ENCODE measurements around the gene PPP1R14B.

Gene PPP1R14B

DNA sequence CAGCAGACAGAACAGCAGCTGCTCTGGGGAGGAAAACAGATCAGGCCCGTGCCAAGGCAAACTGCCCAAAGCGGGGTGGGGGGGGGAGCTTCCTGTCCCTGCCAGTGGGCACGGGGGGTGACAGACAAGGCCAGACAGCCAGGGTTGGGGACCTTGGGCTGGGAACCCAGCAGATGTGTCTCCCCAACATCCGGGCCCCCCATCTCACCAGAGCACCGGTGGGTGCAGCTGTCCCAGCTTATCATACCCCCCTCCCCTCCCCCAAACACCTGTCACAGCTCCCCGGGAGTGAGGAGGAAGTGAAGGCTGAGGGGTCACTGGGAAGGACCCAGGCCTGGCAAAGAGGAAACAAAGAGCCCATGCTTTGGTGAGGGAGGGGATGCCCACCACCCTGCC, 1.3 kb downstream of the PPP1R14B start:
- DNase-seq: peak in 2 of 5 experiments; percentile 53 to 74

- no peak for DNase-seq
Measured at GRCh38 chr11:64244966-64245365, 1.8 kb downstream of the PPP1R14B start.

- DNase-seq: no peak
Measured at GRCh38 chr11:64244107-64244506, 2.6 kb downstream of the PPP1R14B start.

GRCh38 chr11:64243236-64243854, 3.4 kb downstream of the PPP1R14B start:
- DNase-seq: no peak

- peak in 2 of 5 experiments; percentile 98 to 100 for DNase-seq
Measured at GRCh38 chr11:64241491-64242374, 5.0 kb downstream of the PPP1R14B start.

DNA sequence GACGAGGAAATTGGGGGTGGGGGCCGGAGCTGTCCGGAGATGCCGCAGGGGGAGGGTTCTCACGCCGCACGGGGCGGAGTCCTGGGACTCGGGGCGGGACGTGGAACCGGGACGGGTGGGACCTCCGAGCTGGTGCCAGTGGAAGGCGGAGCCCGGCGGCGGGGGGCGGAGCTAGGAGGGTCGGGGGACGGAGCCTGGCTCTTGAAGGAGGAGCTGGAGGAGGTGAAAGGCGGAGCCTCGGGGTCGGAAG, 5.6 kb downstream of the PPP1R14B start:
- peak in 3 of 5 experiments; percentile 99 to 100 (median 100) for DNase-seq

- DNase-seq: peak; percentile 96 to 99 (median 98)
Measured at GRCh38 chr11:64240435-64241240, 6.1 kb downstream of the PPP1R14B start, which contains the start of gene FKBP2. Gene FKBP2, plus strand, starts transcription at chr11:64241095. Its CDS starts 1,293 bp downstream, at chr11:64242388.

DNA sequence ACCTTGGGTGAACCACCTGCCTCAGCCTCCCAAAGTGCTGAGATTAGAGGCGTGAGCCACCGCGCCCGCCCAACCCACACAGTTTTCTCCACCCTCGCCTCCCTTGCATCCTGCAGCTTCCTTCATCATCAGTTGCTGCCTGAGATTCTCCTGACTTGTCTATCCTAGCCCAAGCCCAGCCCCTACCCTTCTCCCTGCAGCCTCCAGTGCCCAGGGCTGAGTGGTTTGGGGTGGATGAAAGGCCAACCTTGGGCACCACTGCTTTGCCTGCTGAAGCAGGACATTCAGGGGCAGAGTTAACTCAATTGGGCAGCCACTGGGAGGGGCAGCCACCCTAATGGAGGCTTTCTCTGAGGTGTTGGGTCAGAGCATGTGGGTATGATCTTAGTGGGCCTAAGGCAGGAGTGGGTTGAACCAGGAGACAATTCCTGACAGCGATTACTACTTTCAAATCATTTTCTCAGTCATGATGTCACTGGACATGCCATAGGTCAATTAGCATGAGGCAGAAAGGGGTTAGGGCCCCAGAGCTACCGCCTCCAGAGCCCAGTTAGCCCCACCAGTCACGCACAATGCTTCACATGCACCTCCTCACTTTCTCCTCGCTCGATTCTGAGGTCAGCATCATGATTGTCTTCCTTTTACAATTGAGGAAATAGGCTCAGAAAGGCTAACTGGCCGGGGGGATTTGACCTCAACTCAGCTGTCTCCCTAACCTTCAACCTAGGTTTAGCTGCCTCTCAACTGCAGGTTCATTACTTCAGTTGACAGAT, 6.9 kb downstream of the PPP1R14B start:
- DNase-seq: no peak

DNA sequence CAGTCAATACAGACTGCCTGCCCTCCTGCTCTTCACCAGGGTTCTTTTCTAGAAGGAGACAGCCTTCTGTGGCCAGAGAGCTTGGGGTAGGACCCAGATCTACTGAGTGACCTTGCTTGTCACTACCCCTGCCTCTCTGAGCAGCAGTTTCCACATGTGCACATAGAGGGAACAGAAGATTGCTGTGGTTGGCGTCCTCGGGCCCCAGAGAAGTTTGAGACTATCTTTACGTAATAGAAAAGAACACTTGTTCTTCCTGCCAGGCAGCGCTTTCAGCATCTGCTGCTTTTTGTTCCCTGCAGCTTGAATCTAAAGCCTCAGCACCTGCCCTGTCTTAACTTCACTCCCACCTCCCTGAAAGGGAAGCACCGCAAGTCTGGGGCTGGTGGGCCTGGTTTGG, 7.7 kb downstream of the PPP1R14B start:
- no peak for DNase-seq

- no peak for DNase-seq
Measured at GRCh38 chr11:64238076-64238475, 8.7 kb downstream of the PPP1R14B start.

DNA sequence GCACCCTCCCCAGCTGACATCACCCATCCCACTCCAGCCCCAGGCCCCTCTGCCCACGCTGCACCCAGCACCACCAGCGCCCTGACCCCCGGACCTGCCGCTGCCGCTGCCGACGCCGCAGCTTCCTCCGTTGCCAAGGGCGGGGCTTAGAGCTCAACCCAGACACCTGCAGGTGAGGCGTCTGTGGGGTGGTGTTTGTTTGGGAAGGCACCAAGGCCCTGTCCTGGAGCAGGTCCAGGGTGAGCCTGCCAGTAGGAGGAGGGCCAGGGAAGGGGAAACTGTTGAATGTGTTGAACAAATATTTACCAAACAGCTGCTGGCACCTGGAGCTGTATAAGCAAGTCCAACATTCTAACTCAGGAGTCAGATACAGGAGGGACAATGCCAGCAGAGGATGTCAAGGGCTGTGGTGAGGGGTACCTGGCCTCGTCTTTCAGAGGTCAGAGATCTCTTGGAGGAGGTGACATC, 9.2 kb downstream of the PPP1R14B start:
- no peak for DNase-seq

DNA sequence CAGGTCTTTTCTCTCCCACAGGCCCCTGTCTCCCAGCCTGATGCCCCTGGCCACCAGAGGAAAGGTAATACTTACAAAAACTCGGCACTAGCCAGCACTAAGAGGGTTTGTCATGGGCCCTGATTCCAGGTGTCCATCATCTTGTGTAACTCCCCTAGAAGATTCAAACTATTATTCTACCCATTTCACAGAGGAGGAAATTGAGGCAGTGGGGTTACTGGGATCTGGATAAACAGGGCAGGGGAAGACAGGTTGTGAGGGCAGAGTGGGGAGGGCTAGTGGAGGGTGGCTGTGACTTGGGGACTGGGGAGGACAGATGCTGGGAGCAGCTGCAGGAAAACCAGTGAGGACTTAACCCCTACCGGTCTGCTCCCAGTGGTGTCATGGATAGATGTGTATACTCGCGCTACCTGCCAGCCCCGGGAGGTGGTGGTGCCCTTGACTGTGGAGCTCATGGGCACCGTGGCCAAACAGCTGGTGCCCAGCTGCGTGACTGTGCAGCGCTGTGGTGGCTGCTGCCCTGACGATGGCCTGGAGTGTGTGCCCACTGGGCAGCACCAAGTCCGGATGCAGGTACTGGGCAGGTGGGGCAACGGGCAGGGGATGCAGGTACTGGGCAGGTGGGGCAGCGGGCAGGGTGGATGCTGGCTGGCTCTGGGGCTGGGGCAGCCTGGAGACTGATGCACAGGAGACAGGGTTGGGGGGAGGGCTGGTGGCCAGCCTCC, 11.1 kb downstream of the PPP1R14B start:
- no peak for DNase-seq

DNA sequence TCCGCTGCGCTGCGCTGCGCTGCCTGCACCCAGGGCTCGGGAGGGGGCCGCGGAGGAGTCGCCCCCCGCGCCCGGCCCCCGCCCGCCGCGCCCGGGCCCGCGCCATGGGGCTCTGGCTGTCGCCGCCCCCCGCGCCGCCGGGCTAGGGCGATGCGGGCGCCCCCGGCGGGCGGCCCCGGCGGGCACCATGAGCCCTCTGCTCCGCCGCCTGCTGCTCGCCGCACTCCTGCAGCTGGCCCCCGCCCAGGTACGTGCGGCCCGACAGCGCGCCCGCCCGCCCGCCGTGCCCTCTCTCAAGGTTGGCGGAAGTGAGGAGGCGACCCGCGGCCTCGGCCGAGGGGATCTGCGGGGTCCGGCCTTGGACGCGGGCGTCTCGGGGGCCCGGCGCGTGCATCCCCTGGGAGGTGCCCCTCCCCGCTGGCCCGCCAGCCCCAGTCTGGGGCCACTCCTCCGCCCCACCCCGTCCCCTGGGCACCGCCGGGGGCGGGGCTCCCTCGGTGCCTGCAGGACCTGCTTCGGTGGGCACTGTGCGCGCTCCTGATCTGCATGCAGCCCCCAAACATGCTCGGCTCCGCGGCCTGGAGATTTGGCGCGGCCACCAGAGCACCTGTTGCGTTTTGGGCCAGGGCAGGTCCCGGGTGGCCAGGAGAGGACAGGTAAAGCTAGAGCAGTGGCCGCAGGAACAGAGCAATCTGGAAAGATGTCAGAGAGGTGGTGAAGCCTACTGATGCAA, 11.9 kb downstream of the PPP1R14B start:
- peak in 3 of 5 experiments; percentile 46 to 67 (median 59) for DNase-seq

- DNase-seq: peak in 4 of 5 experiments; percentile 60 to 80 (median 68)
Measured at GRCh38 chr11:64233913-64234586, 12.7 kb downstream of the PPP1R14B start, which contains the start of gene VEGFB. Gene VEGFB, plus strand, starts transcription at chr11:64234584. Its CDS starts 250 bp downstream, at chr11:64234834.

- DNase-seq: no peak
Measured at GRCh38 chr11:64232967-64233315, 13.8 kb downstream of the PPP1R14B start.

DNA sequence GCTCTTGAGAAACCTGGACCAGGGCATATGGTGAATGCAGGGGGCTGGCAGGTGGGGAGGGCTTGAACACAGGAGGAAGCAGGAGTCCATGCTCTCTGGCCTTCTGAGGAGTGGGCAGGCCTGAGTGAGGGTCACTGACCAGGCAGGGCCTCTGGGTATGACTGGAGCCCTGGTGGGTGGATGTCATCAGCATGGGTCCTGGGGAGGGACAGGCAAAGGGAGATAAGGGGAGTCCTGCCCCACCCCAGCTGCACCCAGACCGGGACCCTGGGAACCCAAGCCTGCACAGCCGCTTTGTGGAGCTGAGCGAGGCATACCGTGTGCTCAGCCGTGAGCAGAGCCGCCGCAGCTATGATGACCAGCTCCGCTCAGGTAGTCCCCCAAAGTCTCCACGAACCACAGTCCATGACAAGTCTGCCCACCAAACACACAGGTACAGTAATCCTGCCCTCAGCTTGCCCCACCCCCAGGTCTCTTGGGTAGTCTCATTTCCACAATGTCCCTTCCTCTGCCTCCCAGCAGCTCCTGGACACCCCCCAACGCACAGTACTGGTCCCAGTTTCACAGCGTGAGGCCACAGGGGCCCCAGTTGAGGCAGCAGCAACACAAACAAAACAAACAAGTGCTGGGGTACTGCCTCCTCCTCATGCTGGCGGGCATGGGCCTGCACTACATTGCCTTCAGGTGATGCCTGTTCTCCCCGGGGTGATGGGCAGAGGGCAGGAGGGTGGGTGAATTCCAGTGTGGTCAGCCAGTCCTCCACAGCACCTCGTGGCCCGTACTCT, 14.4 kb downstream of the PPP1R14B start:
- DNase-seq: no peak

DNA sequence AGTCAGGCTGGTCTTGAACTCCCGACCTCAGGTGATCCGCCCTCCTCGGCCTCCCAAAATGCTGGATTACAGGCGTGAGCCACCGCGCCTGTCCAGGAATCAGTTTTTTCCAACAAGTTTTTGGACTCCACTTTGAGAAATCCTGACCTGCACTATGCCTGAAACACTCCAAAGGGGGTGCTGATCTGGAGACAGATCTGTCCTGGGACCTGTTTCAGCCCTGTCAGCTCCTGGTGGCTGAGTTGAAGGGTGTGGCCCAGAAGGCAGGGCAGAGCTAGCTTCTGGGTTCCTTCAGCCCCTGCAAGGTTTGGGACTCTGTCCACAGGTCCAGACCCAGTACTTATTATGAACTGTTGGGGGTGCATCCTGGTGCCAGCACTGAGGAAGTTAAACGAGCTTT, 15.2 kb downstream of the PPP1R14B start:
- DNase-seq: no peak

DNA sequence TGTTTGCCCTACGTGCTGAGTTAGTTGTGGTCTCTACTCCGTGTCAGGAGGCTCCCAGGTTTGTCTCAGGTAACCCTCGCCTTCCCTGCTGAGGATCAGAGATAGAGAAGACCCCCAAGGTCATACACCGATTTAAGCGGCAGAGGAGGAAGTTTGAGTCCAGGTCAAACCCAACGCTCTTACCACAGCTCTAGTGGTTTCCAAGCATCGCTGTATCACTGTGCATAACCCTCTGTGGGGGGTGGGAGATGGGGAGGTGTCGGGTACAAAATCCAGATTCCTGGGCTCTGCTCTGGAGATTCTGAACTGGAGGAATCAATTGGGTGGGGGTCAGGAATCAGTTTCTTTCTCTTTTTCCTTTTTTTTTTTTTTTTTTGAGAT, 15.8 kb downstream of the PPP1R14B start:
- peak in 1 of 5 experiments; percentile 25 for DNase-seq

DNA sequence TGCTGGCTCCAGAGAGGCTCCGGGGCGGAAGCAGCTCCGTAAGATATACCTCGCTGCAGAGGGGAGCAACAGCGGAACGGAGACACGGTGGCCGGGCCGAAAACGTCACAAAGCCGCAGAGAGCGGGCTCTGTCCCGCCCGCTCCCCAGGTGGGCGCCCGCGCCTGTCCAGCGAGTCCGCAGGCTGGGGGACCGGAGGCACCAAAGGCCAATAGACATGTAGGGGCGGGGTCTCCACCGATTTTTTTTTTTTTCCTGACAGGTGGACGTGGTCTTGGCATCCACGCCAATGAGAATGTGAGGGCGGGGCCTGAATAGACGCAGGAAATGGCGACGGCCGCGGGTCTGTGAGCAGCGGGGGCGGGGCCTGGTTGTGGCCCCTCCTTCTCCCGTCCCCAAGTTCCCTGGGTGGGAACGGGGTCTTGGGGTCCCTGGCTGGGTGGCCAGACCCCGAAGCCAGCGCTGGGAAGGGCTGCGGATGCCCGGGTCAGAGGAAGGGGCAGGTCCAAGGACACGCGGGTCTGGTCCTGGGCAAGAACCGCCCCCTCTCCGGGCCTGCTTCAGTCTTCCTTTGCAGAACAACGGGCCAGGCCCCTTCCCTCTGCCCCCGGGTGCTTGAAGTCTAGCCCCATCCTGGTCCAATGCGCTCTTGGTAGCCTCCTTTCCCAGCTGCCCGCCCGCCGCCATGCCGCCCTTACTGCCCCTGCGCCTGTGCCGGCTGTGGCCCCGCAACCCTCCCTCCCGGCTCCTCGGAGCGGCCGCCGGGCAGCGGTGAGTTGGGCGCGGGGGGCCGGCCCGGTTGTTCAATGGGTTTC, 16.4 kb downstream of the PPP1R14B start, which contains the start of gene DNAJC4:
Gene DNAJC4, plus strand, starts transcription at position 378 of the 814 bp plus-strand sequence. Its CDS starts 307 bp downstream, at position 685.
- DNase-seq: peak; percentile 73 to 93 (median 83)

All from T-helper 2 cell (primary cell).